Coronary artery (tissue), 2 donors: ENCODE measurements around the gene SYT9.

Source experiments
- DNase-seq: peaks from one replicate; pipeline ENCODE4 v3.0.0-alpha.2; 2017; ENCODE audit warnings: low spot score
- H3K27ac ChIP-seq, 2 donors: fragments of 200-600 bp; sonication (generic); one replicate each; pipeline ENCODE4 v1.5.1; 2016 to 2019
- H3K4me3 ChIP-seq: fragments of 200-600 bp; sonication (generic); 2 replicates; pipeline ENCODE4 v1.5.1; 2016; ENCODE audit warnings: mild to moderate bottlenecking, moderate library complexity
- CTCF ChIP-seq: fragments of 200-600 bp; sonication (generic); IDR thresholded peaks from one replicate; pipeline ENCODE4 v1.5.1; 2019; ENCODE audit warnings: antibody characterized with exemption

Gene SYT9

GRCh38 chr11:7253800-7254199, 2.1 kb downstream of the SYT9 start:
- no peak for DNase-seq
- Histone ChIP-seq H3K4me3 (no peak overlapping the region), H3K27ac (no peak overlapping the region)
- TF ChIP-seq CTCF = no peak

GRCh38 chr11:7254731-7255291, 3.1 kb downstream of the SYT9 start:
- Histone ChIP-seq H3K4me3 (no peak overlapping the region), H3K27ac (no peak overlapping the region)
- no peak for DNase-seq
- TF ChIP-seq CTCF = no peak

GRCh38 chr11:7256943-7257342, 5.2 kb downstream of the SYT9 start:
- no peak overlapping the region for H3K27ac ChIP-seq
- no peak overlapping the region for H3K4me3 ChIP-seq
- no peak for TF ChIP-seq CTCF
- DNase-seq = no peak

GRCh38 chr11:7257724-7258123, 6.0 kb downstream of the SYT9 start:
- no peak overlapping the region for H3K4me3 ChIP-seq
- TF ChIP-seq CTCF = no peak
- H3K27ac ChIP-seq = no peak overlapping the region
- no peak for DNase-seq

- no peak for TF ChIP-seq CTCF
- no peak for DNase-seq
- H3K4me3 ChIP-seq = no peak overlapping the region
- H3K27ac ChIP-seq = no peak overlapping the region
Observed at GRCh38 chr11:7261578-7261977, 9.9 kb downstream of the SYT9 start.

GRCh38 chr11:7262672-7263071, 11.0 kb downstream of the SYT9 start:
- no peak for DNase-seq
- Histone ChIP-seq H3K27ac (no peak overlapping the region), H3K4me3 (no peak overlapping the region)
- no peak for TF ChIP-seq CTCF

- TF ChIP-seq CTCF = no peak
- H3K4me3 ChIP-seq = no peak overlapping the region
Observed at GRCh38 chr11:7263842-7264241, 12.1 kb downstream of the SYT9 start.

More at GRCh38 chr11:7263842-7264241, 12.1 kb downstream of the SYT9 start:
- DNase-seq = no peak
- H3K27ac ChIP-seq = no peak overlapping the region
